Cardiac muscle cell (in vitro differentiated cells and primary cell): ENCODE measurements around the gene EWSR1. TPM values are rescaled to one million over a fixed set of nuclear protein-coding genes. Genes with fewer than 3 reads are reported as not detected.

Source experiments
- DNase-seq, 2 donors: peaks; one replicate each; pipeline versions ENCODE4 v3.0.0 to v3.0.0-alpha.2; 2010 to 2017; ENCODE audit warnings: low read depth in 1 of 2, low spot score in 1 of 2
- H3K27ac ChIP-seq: fragments of 200-600 bp; sonication (generic); 2 replicates; pipeline ENCODE4 v1.5.1; 2016
- H3K27me3 ChIP-seq: fragments of 200-600 bp; sonication (generic); 2 replicates; pipeline ENCODE4 v1.6.0; 2016; ENCODE audit warnings: control low read depth
- H3K36me3 ChIP-seq: fragments of 200-600 bp; sonication (generic); 2 replicates; pipeline ENCODE4 v1.5.1; 2016; ENCODE audit warnings: control low read depth
- H3K4me1 ChIP-seq: fragments of 200-600 bp; sonication (generic); 2 replicates; pipeline ENCODE4 v1.8.1; 2017; ENCODE audit warnings: low read depth, mild to moderate bottlenecking, mixed run types
- H3K4me3 ChIP-seq: fragments of 200-600 bp; sonication (generic); 2 replicates; pipeline ENCODE4 v1.5.1; 2016; ENCODE audit warnings: mild to moderate bottlenecking
- H3K9me3 ChIP-seq: fragments of 200-600 bp; sonication (generic); 2 replicates; pipeline ENCODE4 v1.5.1; 2017; ENCODE audit warnings: low read depth, mild to moderate bottlenecking, control low read depth
- CTCF ChIP-seq: IDR thresholded peaks from 2 replicates; pipeline ENCODE4 v1.5.1; 2012; ENCODE audit warnings: low read depth, mild to moderate bottlenecking, low read length
- polyA plus RNA-seq: library from polyadenylated mRNA; unstranded; fragments of >200 nt; fragmentation: Nextera tagmentation; extraction: Ambion mirVana; gene quantifications from 2 replicates; pipeline ENCODE4 v1.2.1, GENCODE V29; 2016
- total RNA-seq: library from RNA; depleted of rRNA; stranded (reverse); fragments of >200 nt; gene quantifications from 2 replicates; pipeline ENCODE4 v1.2.3, GENCODE V29; 2016

EWSR1 gene
- total and polyA plus RNA-seq, 2 experiments from 2014 or later = 266 to 349 TPM

GRCh38 chr22:29313576-29314466 lies 45.8 kb downstream of the EWSR1 start:
- DNase-seq = no peak
- H3K36me3 ChIP-seq = no peaks in the 10 kb centered on the region
- TF ChIP-seq CTCF = no peak
- H3K9me3 ChIP-seq = no peaks in the 10 kb centered on the region
- peaks cover 35% of the 10 kb centered on the region for H3K27me3 ChIP-seq
- H3K4me3 ChIP-seq = no peak overlapping the region
- no peak overlapping the region for H3K27ac ChIP-seq
- H3K4me1 ChIP-seq = peaks cover 7% of the 10 kb centered on the region

GRCh38 chr22:29314537-29315285 lies 46.6 kb downstream of the EWSR1 start:
- H3K27me3 ChIP-seq = peaks cover 35% of the 10 kb centered on the region
- peak overlapping the region; percentile 35 for H3K4me3 ChIP-seq
- no peaks in the 10 kb centered on the region for H3K9me3 ChIP-seq
- no peaks in the 10 kb centered on the region for H3K36me3 ChIP-seq
- no peak for TF ChIP-seq CTCF
- H3K4me1 ChIP-seq = no peaks in the 10 kb centered on the region
- DNase-seq = no peak
- H3K27ac ChIP-seq = no peak overlapping the region

GRCh38 chr22:29315286-29316140 lies 47.4 kb downstream of the EWSR1 start, which contains the start of gene RASL10A:
Gene RASL10A (minus strand): TSS chr22:29315697. CDS start chr22:29315246, 451 bp downstream.
- peak within 1 kb of the TSS; percentile 35 for H3K4me3 ChIP-seq

GRCh38 chr22:29316141-29316828 lies 48.2 kb downstream of the EWSR1 start:
- Histone ChIP-seq H3K36me3 (no peaks in the 10 kb centered on the region), H3K27me3 (peaks cover 35% of the 10 kb centered on the region), H3K4me3 (no peak overlapping the region), H3K4me1 (no peaks in the 10 kb centered on the region), H3K9me3 (no peaks in the 10 kb centered on the region), H3K27ac (no peak overlapping the region)
- TF ChIP-seq CTCF = no peak
- no peak for DNase-seq

More at GRCh38 chr22:29315286-29316140, 47.4 kb downstream of the EWSR1 start, which contains the start of gene RASL10A:
- H3K27me3 ChIP-seq = peaks cover 35% of the 10 kb centered on the region
- H3K9me3 ChIP-seq = no peaks in the 10 kb centered on the region
- H3K4me1 ChIP-seq = no peaks in the 10 kb centered on the region
- no peak for TF ChIP-seq CTCF
- H3K27ac ChIP-seq = no peak within 1 kb of the TSS
- peak in 1 of 2 donors; percentile 58 for DNase-seq
- H3K36me3 ChIP-seq = no peaks in the 10 kb centered on the region
